Measurements from ENCODE around the gene CAB39. TPM values are rescaled to one million over a fixed set of nuclear protein-coding genes. Genes with fewer than 3 reads are reported as not detected.

The CAB39 gene
- total and polyA plus RNA-seq, 2 donors (not counting 1 experiment from before 2014, with no cell fraction given): 21.7 to 75.7 TPM

- H3K79me2 ChIP-seq (ENCODE audit: control insufficient read depth, insufficient read depth, low read length): no peaks in the 10 kb centered on the region
- Mint-ChIP-seq H3K27ac (no peak overlapping the region), H3K4me1 (no peaks in the 10 kb centered on the region), H3K9me3 (ENCODE audit: insufficient read depth) (no peaks in the 10 kb centered on the region), H3K4me3 (no peak overlapping the region), H3K27me3 (no peaks in the 10 kb centered on the region)
- ATAC-seq (ENCODE audit: low read depth): no peak
- intact Hi-C loops (cut with micrococcal nuclease): no loop called here
- H3K4me3 ChIP-seq (ENCODE audit: control extremely low read depth in 1 of 5, extremely low read depth in 1 of 5, insufficient read depth in 1 of 5, low read depth in 2 of 5, low read length in 4 of 5): no peak overlapping the region
- H3K4me1 ChIP-seq (ENCODE audit: control insufficient read depth in 2 of 2, insufficient read depth in 2 of 2, low read length in 2 of 2): no peaks in the 10 kb centered on the region
- no peak for TF ChIP-seq CTCF (IDR thresholded peaks at IDR 0.05)
- TF ChIP-seq EZH2 (IDR thresholded peaks at IDR 0.05; ENCODE audit: borderline replicate concordance, insufficient read depth, low read depth, low read length, poor library complexity, severe bottlenecking): no peak
- ChIA-PET POLR2A (no interaction called here), CTCF (no interaction called here)
- no peak overlapping the region for H2AFZ ChIP-seq (ENCODE audit: insufficient read depth, low read depth, low read length, poor library complexity, severe bottlenecking)
- no peaks in the 10 kb centered on the region for H3K36me3 ChIP-seq (replicated peaks in 1 of 2; ENCODE audit: control extremely low read depth in 1 of 2, control insufficient read depth in 1 of 2, extremely low read depth in 1 of 2, insufficient read depth in 2 of 2, low read length in 1 of 2)
- no peak overlapping the region for H3K27ac ChIP-seq (ENCODE audit: low read length in 2 of 2)
- no peak for DNase-seq
- H3K4me2 ChIP-seq (replicated peaks; ENCODE audit: low read depth, low read length, poor library complexity, severe bottlenecking): no peak overlapping the region
- no peaks in the 10 kb centered on the region for H3K27me3 ChIP-seq (replicated peaks in 1 of 4; ENCODE audit: control extremely low read depth in 1 of 4, control insufficient read depth in 3 of 4, insufficient read depth in 4 of 4, low read length in 3 of 4)
- no peak overlapping the region for H3K9ac ChIP-seq (ENCODE audit: low read length)
- H4K20me1 ChIP-seq (ENCODE audit: control insufficient read depth, insufficient read depth, low read length, poor library complexity, severe bottlenecking): no peaks in the 10 kb centered on the region
- peaks cover 0 to 11% (median 0%) of the 10 kb centered on the region in 3 donors for H3K9me3 ChIP-seq (ENCODE audit: control extremely low read depth in 1 of 3, control insufficient read depth in 2 of 3, insufficient read depth in 1 of 3, low read length in 2 of 3)
These were observed 34.2 kb upstream of the CAB39 start for GRCh38 chr2:230678451-230678850.

GRCh38 chr2:230680463-230681170 is 32.0 kb upstream of the CAB39 start:
- Histone ChIP-seq H2AFZ (ENCODE audit: insufficient read depth, low read depth, low read length, poor library complexity, severe bottlenecking) (no peak overlapping the region), H3K9me3 (ENCODE audit: control extremely low read depth in 1 of 3, control insufficient read depth in 2 of 3, insufficient read depth in 1 of 3, low read length in 2 of 3) (peaks cover 0 to 11% (median 0%) of the 10 kb centered on the region in 3 donors), H3K27me3 (replicated peaks in 1 of 4; ENCODE audit: control extremely low read depth in 1 of 4, control insufficient read depth in 3 of 4, insufficient read depth in 4 of 4, low read length in 3 of 4) (peaks cover 0 to 3% (median 0%) of the 10 kb centered on the region in 4 experiments), H4K20me1 (ENCODE audit: control insufficient read depth, insufficient read depth, low read length, poor library complexity, severe bottlenecking) (no peaks in the 10 kb centered on the region), H3K4me2 (replicated peaks; ENCODE audit: low read depth, low read length, poor library complexity, severe bottlenecking) (no peak overlapping the region), H3K27ac (ENCODE audit: low read length in 2 of 2) (no peak overlapping the region), H3K4me3 (ENCODE audit: control extremely low read depth in 1 of 5, extremely low read depth in 1 of 5, insufficient read depth in 1 of 5, low read depth in 2 of 5, low read length in 4 of 5) (no peak overlapping the region), H3K9ac (ENCODE audit: low read length) (no peak overlapping the region), H3K79me2 (ENCODE audit: control insufficient read depth, insufficient read depth, low read length) (no peaks in the 10 kb centered on the region), H3K36me3 (replicated peaks in 1 of 2; ENCODE audit: control extremely low read depth in 1 of 2, control insufficient read depth in 1 of 2, extremely low read depth in 1 of 2, insufficient read depth in 2 of 2, low read length in 1 of 2) (no peaks in the 10 kb centered on the region), H3K4me1 (ENCODE audit: control insufficient read depth in 2 of 2, insufficient read depth in 2 of 2, low read length in 2 of 2) (no peaks in the 10 kb centered on the region)
- Mint-ChIP-seq H3K9me3 (ENCODE audit: insufficient read depth) (no peaks in the 10 kb centered on the region), H3K27ac (no peak overlapping the region), H3K4me1 (no peaks in the 10 kb centered on the region), H3K4me3 (no peak overlapping the region), H3K27me3 (no peaks in the 10 kb centered on the region)
- TF ChIP-seq EZH2 (IDR thresholded peaks at IDR 0.05; ENCODE audit: borderline replicate concordance, insufficient read depth, low read depth, low read length, poor library complexity, severe bottlenecking) (no peak), CTCF (IDR thresholded peaks at IDR 0.05) (no peak)
- intact Hi-C loops (cut with micrococcal nuclease): no loop called here
- 91% methylated on average over 11 of the region's 11 CpGs for WGBS (ENCODE audit: insufficient coverage)
- ChIA-PET CTCF (interaction anchor here (0.6 to 1.2 kb wide), 2 partner anchors 10 to 594 kb away, joined by 3 to 4 read pairs; no protein-coding TSS in a partner anchor), POLR2A (interaction anchor here (0.5 kb wide), 1 partner anchor 29 kb away, joined by 3 read pairs; no protein-coding TSS in a partner anchor)
- ATAC-seq (ENCODE audit: low read depth): no peak
- no peak for DNase-seq

Measured in B cell (primary cell).